H7 (cell line): ENCODE measurements around the gene PDCL3. TPM values are rescaled to one million over a fixed set of nuclear protein-coding genes. Genes with fewer than 3 reads are reported as not detected.

ENCODE experiments used
- DNase-seq: peaks from one replicate; pipeline ENCODE4 v3.0.0; 2012
- H3K27me3 ChIP-seq: 2 replicates; pipeline ENCODE4 v1.6.0; 2011; ENCODE audit warnings: mild to moderate bottlenecking, low read length; ENCODE audit not compliant: control insufficient read depth, insufficient read depth
- H3K36me3 ChIP-seq: replicated peaks from 2 replicates; pipeline ENCODE4 v1.5.1; 2011; ENCODE audit warnings: low read length; ENCODE audit not compliant: control insufficient read depth, insufficient read depth
- H3K4me3 ChIP-seq: 2 replicates; pipeline ENCODE4 v1.5.1; 2011; ENCODE audit warnings: low read depth, mild to moderate bottlenecking, control low read depth, low read length, moderate library complexity; ENCODE audit not compliant: insufficient read depth
- total RNA-seq: library from RNA; depleted of rRNA; stranded (reverse); fragments of >200 nt; shearing (Covaris generic); gene quantifications from 2 replicates; pipeline ENCODE4 v1.2.3, GENCODE V29; 2014

Gene PDCL3
- total RNA-seq, 1 experiment from 2014 or later: 14.2 TPM

GRCh38 chr2:100542418-100542817 is 20.4 kb upstream of the PDCL3 start:
- Histone ChIP-seq H3K4me3 (no peak overlapping the region), H3K36me3 (no peaks in the 10 kb centered on the region), H3K27me3 (no peaks in the 10 kb centered on the region)
- DNase-seq: no peak

- DNase-seq: no peak
- no peaks in the 10 kb centered on the region for H3K36me3 ChIP-seq
These were observed 17.7 kb upstream of the PDCL3 start for GRCh38 chr2:100544911-100545596.

GRCh38 chr2:100546469-100546868 is 16.3 kb upstream of the PDCL3 start:
- H3K27me3 ChIP-seq: no peaks in the 10 kb centered on the region
- DNase-seq: no peak
- no peaks in the 10 kb centered on the region for H3K36me3 ChIP-seq
- H3K4me3 ChIP-seq: no peak overlapping the region

More at GRCh38 chr2:100544911-100545596, 17.7 kb upstream of the PDCL3 start:
- H3K4me3 ChIP-seq: no peak overlapping the region
- no peaks in the 10 kb centered on the region for H3K27me3 ChIP-seq

- DNase-seq: no peak
- Histone ChIP-seq H3K4me3 (no peak overlapping the region), H3K36me3 (no peaks in the 10 kb centered on the region), H3K27me3 (no peaks in the 10 kb centered on the region)
These were observed 14.0 kb upstream of the PDCL3 start for GRCh38 chr2:100548771-100549170.

GRCh38 chr2:100551303-100551702 is 11.5 kb upstream of the PDCL3 start:
- Histone ChIP-seq H3K4me3 (no peak overlapping the region), H3K36me3 (no peaks in the 10 kb centered on the region), H3K27me3 (no peaks in the 10 kb centered on the region)
- no peak for DNase-seq

- Histone ChIP-seq H3K27me3 (no peaks in the 10 kb centered on the region), H3K4me3 (no peak overlapping the region), H3K36me3 (no peaks in the 10 kb centered on the region)
- DNase-seq: no peak
These were observed 7.9 kb upstream of the PDCL3 start for GRCh38 chr2:100554798-100555407.

GRCh38 chr2:100556746-100557145 is 6.0 kb upstream of the PDCL3 start:
- no peaks in the 10 kb centered on the region for H3K36me3 ChIP-seq
- no peak overlapping the region for H3K4me3 ChIP-seq
- H3K27me3 ChIP-seq: no peaks in the 10 kb centered on the region
- DNase-seq: no peak

- Histone ChIP-seq H3K27me3 (no peaks in the 10 kb centered on the region), H3K4me3 (no peak overlapping the region), H3K36me3 (no peaks in the 10 kb centered on the region)
- no peak for DNase-seq
These were observed 2.5 kb upstream of the PDCL3 start for GRCh38 chr2:100560216-100560830.

- Histone ChIP-seq H3K36me3 (no peaks in the 10 kb centered on the region; the same call in 1 of the 2 replicates), H3K4me3 (no peak overlapping the region), H3K27me3 (no peaks in the 10 kb centered on the region)
- DNase-seq: peak; percentile 25
These were observed 1.6 kb upstream of the PDCL3 start for GRCh38 chr2:100561191-100561590.

- peak; percentile 38 for DNase-seq
- Histone ChIP-seq H3K36me3 (no peaks in the 10 kb centered on the region; the same call in 1 of the 2 replicates), H3K4me3 (peak overlapping the region; percentile 77), H3K27me3 (no peaks in the 10 kb centered on the region)
These were observed 834 bp downstream of the PDCL3 start for GRCh38 chr2:100563407-100564247.

GRCh38 chr2:100568989-100569388 is 6.2 kb downstream of the PDCL3 start:
- no peak for DNase-seq
- Histone ChIP-seq H3K36me3 (no peaks in the 10 kb centered on the region; the same call in none of the 2 replicates), H3K27me3 (no peaks in the 10 kb centered on the region), H3K4me3 (no peak overlapping the region)

- Histone ChIP-seq H3K27me3 (no peaks in the 10 kb centered on the region), H3K36me3 (no peaks in the 10 kb centered on the region; the same call in none of the 2 replicates), H3K4me3 (no peak overlapping the region)
- DNase-seq: no peak
These were observed 8.9 kb downstream of the PDCL3 start for GRCh38 chr2:100571668-100572067.

GRCh38 chr2:100577777-100578176 is 15.0 kb downstream of the PDCL3 start:
- DNase-seq: no peak
- H3K4me3 ChIP-seq: no peak overlapping the region
- no peaks in the 10 kb centered on the region; the same call in none of the 2 replicates for H3K36me3 ChIP-seq
- no peaks in the 10 kb centered on the region for H3K27me3 ChIP-seq
